NCI-H82 (cell line): ENCODE measurements around the gene ASF1A.
"Not testable (repeated sequence)": the region's sequence is repeated elsewhere in the genome, so short reads cannot be mapped to it uniquely, and the experiment has no call there.

Source experiments
- DNase-seq: peaks from one replicate; lab custom pipeline; 2025; lab: John Stamatoyannopoulos, UW

The ASF1A gene

GRCh38 chr6:118893807-118894424 is at the start of gene ASF1A:
ASF1A (plus strand) TSS chr6:118894152; CDS start chr6:118894414, 262 bp downstream.
- peak; percentile 99 for DNase-seq

DNA sequence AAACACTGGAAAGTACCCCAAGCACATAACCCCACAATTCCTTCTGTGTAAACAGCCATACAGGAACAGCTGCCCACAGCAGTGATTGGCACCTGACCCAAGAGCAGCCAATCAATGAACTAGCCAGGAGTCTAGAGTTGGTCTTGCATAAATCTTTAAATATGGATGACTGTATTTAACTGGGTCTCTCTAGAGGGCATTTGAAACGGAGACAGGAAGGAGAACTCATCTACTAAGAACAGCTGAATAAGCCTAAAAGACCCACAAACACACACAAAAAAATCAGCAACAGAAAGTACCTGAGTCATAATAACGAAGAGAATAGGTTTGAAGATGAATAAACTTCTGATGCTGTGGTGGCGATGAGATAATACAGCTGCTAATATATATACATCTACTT is 49.0 kb upstream of the ASF1A start:
- no peak for DNase-seq

- no peak for DNase-seq
These were observed 40.5 kb upstream of the ASF1A start for GRCh38 chr6:118853408-118853807.

DNA sequence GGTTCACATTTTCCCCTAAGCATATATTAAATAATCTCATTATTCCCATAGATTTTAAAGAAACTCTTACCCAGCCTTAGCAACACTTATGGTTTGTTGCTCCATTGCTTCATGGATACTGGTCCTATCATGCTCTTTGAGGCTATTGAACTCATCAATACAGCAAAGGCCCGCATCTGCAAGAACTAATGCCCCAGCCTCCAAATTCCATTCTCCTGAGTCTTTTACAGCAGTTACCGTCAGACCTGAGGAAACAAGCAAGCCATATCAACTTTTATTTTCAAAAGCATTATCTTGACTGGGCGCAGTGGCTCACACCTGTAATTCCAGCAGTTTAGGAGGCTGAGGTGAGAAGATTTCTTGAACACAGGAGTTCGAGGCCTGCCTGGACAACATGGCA is 37.7 kb upstream of the ASF1A start:
- no peak for DNase-seq

DNA sequence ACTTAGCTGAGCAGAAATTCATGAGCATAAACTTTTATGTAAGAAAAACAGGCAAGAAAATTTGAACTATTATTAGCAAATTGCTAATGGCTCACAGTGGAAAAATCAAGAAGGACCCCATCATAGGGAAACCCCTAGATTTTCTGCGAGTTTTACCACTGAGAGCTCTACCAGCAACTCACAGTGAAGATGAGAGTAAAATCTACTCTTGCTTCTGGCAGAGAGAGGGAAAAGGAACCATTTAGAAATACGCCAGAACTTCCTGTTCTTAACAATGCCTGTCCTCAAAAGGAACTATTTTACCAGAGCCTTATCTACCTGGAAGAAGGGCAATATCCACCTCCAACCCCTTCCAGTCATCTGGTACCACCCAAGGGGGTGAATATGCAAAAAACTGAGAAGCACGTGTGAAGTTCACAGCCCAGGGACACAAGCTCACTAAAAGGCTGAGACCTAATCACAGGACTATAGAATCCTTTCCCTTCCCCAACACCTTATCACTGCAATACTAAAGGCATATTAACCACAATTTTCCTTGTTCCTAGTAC is 34.4 kb upstream of the ASF1A start:
- DNase-seq, result no peak

DNA sequence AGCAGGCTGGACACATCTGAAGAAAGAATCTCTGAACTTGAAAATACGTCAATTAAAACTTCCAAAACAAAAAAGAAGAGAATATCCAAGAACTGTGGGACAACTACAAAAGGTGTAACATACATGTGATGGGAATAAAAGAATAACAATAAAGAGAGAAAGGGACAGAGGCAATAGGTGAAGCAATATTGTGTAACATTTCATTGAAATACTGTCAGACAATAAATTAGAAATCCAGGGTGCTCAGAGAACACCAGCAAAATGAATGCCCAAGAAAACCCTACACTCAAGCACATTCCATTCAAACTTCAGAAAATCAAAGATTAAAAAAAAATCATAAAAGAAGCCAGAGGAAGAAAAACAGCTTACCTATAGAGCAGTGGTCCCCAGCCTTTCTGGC is 33.6 kb upstream of the ASF1A start:
- DNase-seq, result no peak

DNA sequence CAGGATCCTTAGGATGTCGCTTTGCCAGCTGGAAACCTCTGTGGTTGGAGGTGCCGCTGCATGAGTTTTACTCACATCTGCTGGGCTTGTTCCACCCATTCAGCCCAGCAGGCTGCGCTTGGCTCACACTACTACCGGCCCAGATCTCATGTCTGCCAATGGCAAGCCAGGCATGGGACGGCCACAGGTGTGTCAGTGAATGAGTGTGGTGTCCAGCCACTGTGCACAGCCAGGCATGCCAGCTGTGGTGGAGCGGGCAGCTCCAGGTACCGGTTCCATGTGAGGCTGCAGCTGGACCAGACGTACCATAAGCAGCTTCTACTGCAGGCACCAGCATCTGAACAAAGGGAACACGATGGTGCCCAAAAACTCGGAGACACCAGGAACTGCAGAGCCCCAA is 33.1 kb upstream of the ASF1A start:
- DNase-seq, result no peak

GRCh38 chr6:118862443-118862842 is 31.5 kb upstream of the ASF1A start:
- no peak for DNase-seq

DNA sequence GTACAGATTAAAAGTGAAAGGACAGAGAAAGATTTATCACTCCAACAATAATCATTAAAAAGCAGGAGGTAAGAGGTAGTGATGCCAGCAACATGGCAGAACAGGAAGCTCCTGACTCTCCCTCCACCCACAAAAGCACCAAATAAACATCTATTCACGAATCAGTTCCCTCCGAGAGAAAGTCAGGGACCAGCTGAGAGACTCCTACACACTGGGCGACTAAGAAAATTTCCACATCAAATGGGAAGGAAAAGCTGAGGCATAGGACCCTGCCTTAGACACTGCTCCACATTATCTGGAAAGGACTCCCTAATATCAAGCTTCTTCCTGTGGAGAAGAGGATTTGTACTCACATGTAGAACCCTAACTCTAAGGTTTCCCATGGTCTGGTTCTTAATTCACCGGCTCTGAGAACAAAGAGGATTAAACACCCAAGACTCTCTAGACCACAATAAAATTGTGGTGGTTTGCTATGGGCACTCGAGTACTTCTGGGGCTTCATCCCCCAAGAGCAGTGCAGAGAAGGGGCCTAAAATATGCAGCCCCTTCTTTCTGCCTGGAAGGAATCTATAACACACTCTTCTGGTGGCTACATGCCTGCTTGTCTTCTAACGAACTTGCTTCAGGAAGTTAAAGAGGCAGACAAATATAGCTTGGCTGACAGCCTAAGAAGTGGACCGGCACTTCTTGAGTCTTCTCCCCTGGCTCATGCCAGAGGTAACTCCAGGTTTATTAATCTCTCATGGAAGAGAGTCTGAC is 29.4 kb upstream of the ASF1A start:
- peak; percentile 45 for DNase-seq

DNA sequence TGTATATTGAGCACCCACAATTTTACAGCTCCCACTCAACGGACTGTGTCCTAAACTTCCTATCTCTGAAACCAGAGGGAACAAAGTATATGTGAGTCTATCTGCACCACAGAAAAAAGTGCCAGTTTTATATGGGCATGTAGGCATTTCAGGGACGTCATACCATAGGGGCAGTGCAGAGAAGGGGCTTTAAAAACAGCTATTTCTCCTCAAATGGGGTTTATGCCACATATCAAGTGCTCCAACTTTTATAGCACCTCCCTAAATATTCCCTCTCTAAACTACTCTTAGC is 28.9 kb upstream of the ASF1A start:
- no peak for DNase-seq

- no peak for DNase-seq
These were observed 26.8 kb upstream of the ASF1A start for GRCh38 chr6:118867181-118867580.

- not testable (repeated sequence) for DNase-seq
These were observed 25.1 kb upstream of the ASF1A start for GRCh38 chr6:118868901-118869300.

DNA sequence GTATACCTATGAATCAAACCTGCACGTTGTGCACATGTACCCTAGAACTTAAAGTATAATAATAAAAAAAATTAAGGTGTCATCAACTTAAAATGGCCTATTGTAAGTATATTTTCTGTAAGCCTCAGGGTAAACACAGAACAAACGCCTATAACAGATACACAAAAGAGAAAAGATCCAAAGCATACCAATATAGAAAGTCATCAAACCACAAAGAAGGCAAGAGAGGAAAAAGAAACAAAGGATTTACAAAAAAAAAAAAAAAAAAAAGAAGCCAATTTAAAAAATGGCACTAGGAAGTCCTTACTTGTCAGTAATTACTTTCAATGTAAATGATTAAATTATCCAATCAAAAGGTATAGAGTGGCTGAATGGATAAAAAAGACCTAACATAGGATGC is 24.6 kb upstream of the ASF1A start:
- no peak for DNase-seq

GRCh38 chr6:118869894-118870589 is 23.9 kb upstream of the ASF1A start:
- DNase-seq, result no peak

DNA sequence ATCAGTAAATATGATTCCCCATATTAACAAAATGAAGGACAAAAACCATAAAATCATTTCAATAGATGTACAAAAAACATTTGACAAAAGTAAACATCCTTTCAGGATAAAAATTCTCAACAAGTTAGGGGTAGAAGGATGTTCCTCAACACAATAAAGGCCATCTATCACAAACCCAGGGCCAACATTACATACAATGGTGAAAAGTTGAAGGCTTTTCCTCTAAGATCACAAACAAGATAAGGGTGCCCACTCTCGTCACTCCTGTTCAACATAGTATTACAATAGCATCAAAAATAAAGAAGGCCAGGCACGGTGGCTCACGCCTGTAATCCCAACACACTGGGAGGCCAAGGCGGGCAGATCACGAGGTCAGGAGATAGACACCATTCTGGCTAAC is 22.6 kb upstream of the ASF1A start:
- no peak for DNase-seq

DNA sequence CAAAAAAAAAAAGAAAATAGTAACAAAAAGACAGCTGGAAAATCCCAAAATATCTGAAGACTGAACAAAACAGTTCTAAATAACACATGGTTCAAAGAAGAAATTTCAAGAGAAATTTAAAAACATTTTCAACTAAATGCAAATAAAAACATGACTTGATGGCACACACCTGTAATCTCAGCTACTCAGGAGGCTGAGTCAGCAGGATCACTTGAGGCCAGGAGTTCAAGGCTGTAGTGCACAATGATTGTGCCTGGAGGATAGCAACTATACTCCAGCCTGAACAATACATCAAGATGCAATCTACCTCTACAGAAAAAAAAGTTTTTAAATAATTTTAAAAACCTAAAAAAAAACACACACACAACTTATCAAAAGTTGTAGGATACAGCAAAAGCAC is 21.6 kb upstream of the ASF1A start:
- no peak for DNase-seq

GRCh38 chr6:118872726-118873125 is 21.2 kb upstream of the ASF1A start:
- DNase-seq, result no peak

- DNase-seq, result no peak
These were observed 20.7 kb upstream of the ASF1A start for GRCh38 chr6:118873239-118873638.

DNA sequence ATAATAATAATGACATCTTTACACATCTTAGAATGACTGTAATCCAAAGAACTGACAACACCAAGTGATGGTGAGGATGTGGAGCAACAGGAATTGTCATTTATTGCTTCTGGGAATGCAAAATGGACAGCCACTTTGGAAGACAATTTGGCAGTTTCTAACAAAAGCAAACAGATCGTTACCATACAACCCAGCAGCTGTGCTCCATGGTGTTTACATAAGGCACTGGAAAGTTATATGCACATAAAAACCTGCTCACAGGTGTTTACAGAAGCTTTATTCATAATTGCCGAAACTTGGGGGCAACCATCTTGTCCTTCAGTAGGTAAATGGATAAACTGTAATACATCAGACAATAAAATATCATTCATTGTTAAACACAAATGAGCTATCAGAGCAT is 18.3 kb upstream of the ASF1A start:
- DNase-seq, result no peak

- no peak for DNase-seq
These were observed 17.8 kb upstream of the ASF1A start for GRCh38 chr6:118876198-118876597.

- no peak for DNase-seq
These were observed 17.1 kb upstream of the ASF1A start for GRCh38 chr6:118876814-118877213.

- DNase-seq, result no peak
These were observed 16.1 kb upstream of the ASF1A start for GRCh38 chr6:118877806-118878205.
